Measurements from ENCODE around the gene NTRK2. TPM values are rescaled to one million over a fixed set of nuclear protein-coding genes. Genes with fewer than 3 reads are reported as not detected.

Gene NTRK2
- total and polyA plus RNA-seq, 2 experiments from 2014 or later: 0.03 TPM; not detected in 1

GRCh38 chr9:84669013-84669287 is 579 bp upstream of the NTRK2 start:
- TF ChIP-seq EZH2 (IDR thresholded peaks at IDR 0.05; ENCODE audit: low read depth, unreplicated experiment): peak; percentile 70
- TF ChIP-seq ZNF462 (CRISPR knock-in tag; IDR thresholded peaks at IDR 0.05): no peak
- Histone ChIP-seq H4K20me1 (replicated peaks; ENCODE audit: insufficient read depth) (no peaks in the 10 kb centered on the region), H2AFZ (peak overlapping the region; percentile 90), H3K4me3 (peak overlapping the region; percentile 75), H3K9me2 (ENCODE audit: insufficient read depth) (no peaks in the 10 kb centered on the region), H3K4me2 (peak overlapping the region; percentile 94), H3K27me3 (ENCODE audit: insufficient read depth) (peaks cover 76% of the 10 kb centered on the region), H3K79me2 (replicated peaks; ENCODE audit: insufficient read depth) (no peaks in the 10 kb centered on the region), H3F3A (replicated peaks; ENCODE audit: low read depth) (no peaks in the 10 kb centered on the region), H3K27ac (ENCODE audit: low read depth) (no peak overlapping the region), H3K36me3 (ENCODE audit: insufficient read depth) (no peaks in the 10 kb centered on the region), H3K4me1 (ENCODE audit: insufficient read depth) (peaks cover 4% of the 10 kb centered on the region; the same call in 1 of the 2 replicates)
- H3K4me1 Mint-ChIP-seq: peaks cover 13% of the 10 kb centered on the region
- peak; percentile 23 for DNase-seq (ENCODE audit: low spot score)
- H3K4me3 Mint-ChIP-seq: peak overlapping the region; percentile 80
- ATAC-seq: no peak
- H3K27ac Mint-ChIP-seq: no peak overlapping the region
- no peaks in the 10 kb centered on the region for H3K36me3 Mint-ChIP-seq (ENCODE audit: low read depth)
- H3K27me3 Mint-ChIP-seq (ENCODE audit: insufficient read depth, low read depth, poor library complexity): peaks cover 53% of the 10 kb centered on the region
- H3K9me3 Mint-ChIP-seq: no peaks in the 10 kb centered on the region; the same call in 1 of the 3 replicates

- H3K4me3 ChIP-seq: peak overlapping the region; percentile 75
- Mint-ChIP-seq H3K27ac (no peak overlapping the region), H3K4me1 (peaks cover 13% of the 10 kb centered on the region), H3K27me3 (ENCODE audit: insufficient read depth, low read depth, poor library complexity) (peaks cover 51% of the 10 kb centered on the region), H3K4me3 (peak overlapping the region; percentile 71), H3K36me3 (ENCODE audit: low read depth) (no peaks in the 10 kb centered on the region), H3K9me3 (no peaks in the 10 kb centered on the region; the same call in 1 of the 3 replicates)
- H3K4me1 ChIP-seq (ENCODE audit: insufficient read depth): peaks cover 4% of the 10 kb centered on the region; the same call in 1 of the 2 replicates
- peak overlapping the region; percentile 90 for H2AFZ ChIP-seq
- peak; percentile 59 for ATAC-seq
- H3K79me2 ChIP-seq (replicated peaks; ENCODE audit: insufficient read depth): no peaks in the 10 kb centered on the region
- no peak overlapping the region for H3K27ac ChIP-seq (ENCODE audit: low read depth)
- H3K9me2 ChIP-seq (ENCODE audit: insufficient read depth): no peaks in the 10 kb centered on the region
- no peaks in the 10 kb centered on the region for H3F3A ChIP-seq (replicated peaks; ENCODE audit: low read depth)
- peak overlapping the region; percentile 94 for H3K4me2 ChIP-seq
- no peaks in the 10 kb centered on the region for H4K20me1 ChIP-seq (replicated peaks; ENCODE audit: insufficient read depth)
- H3K36me3 ChIP-seq (ENCODE audit: insufficient read depth): no peaks in the 10 kb centered on the region
- TF ChIP-seq EZH2phosphoT487 (IDR thresholded peaks at IDR 0.05; ENCODE audit: unreplicated experiment) (peak; percentile 48), CTCF (conservative IDR thresholded peaks at IDR 0.05; ENCODE audit: low read depth in 2 of 2) (peak in 1 of 2 experiments; percentile 23; a peak in 1 of 4 replicates), POLR2AphosphoS5 (IDR thresholded peaks at IDR 0.05; ENCODE audit: low read depth) (no peak), EZH2 (IDR thresholded peaks at IDR 0.05; ENCODE audit: low read depth, unreplicated experiment) (peak; percentile 50)
- DNase-seq (ENCODE audit: low spot score): peak; percentile 75
- H3K27me3 ChIP-seq (ENCODE audit: insufficient read depth): peaks cover 78% of the 10 kb centered on the region
Observed at GRCh38 chr9:84670138-84671041, 861 bp downstream of the NTRK2 start.

Data from GM23338 (cell line).